ENCODE results near the gene PEX13.

PEX13 gene

DNA sequence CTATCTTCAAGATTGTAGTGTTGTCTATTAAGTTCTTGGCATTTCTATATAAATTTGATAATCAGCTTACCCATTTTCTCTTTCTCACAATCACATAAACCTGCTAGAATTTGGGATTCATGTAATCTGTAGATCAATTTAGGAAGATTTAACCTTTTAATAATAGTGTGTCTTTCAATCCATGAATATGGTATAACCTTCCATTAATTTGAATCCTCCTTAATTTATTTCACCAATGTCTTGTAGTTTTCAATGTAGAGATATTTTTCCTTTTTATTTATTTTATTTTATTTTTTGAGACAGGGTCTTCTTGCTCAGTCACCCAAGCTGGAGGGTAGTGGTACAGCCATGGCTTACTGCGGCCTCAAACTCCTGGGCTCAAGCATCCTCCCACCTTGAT, 68.4 kb downstream of the PEX13 start:
- no peak for DNase-seq

DNA sequence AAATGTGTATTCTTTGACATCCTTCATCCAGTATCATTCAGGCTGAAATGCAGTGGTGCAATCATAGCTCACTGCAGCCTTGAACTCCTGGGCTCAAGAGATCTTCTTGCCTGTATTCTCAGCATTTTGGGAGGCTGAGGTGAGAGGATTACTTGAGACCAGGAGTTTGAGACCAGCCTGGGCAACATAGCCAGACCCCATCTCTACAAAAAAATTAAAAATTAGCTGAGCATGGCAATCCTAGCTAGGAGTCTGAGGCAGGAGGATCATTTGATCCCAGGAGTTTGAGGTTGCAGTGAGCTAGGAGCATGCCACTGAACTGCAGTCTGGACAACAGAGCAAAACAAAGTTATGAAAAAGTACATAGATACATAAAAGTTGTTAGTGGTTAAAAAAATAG, 72.3 kb downstream of the PEX13 start:
- DNase-seq = no peak

DNA sequence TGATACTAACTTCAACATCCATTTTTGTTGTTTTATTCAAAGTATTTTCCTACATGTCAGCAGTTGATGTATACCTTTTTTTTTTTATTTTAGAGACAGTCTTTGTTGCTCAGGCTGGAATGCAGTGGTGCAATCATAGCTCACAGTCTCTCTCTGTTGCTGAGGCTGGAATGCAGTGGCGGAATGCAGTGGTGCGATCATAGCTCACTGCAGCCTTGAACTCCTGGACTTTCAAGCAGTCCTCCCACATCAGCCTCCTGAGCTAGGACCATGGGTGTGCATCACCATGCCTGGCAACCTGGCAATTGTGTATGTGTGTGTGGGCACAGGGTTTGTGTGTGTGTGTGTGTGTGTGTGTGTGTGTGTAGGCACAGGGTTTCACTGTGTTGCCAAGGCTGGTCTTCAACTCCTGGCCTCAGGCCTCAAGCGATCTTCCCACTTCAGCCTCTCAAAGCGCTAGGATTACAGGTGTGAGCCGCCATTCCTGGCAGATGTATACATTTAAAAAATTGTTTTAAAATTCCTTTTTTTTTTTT, 72.9 kb downstream of the PEX13 start:
- no peak for DNase-seq

DNA sequence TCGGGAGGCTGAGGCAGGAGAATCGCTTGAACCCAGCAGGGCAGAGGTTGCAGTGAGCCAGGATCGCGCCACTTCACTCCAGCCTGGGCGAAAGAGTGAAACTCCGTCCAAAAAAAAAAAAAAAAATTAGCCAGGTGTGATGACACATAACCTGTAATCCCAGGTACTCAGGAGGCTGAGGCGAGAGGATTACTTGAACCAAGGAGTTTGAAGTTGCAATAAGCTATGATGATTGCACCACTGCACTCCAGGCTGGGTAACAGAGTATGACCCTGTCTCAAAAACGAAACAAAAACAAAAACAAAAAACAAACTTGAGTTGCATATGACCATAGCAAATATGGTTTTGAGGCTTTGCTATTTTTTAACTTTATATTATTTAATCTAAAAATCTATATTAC, 74.0 kb downstream of the PEX13 start:
- no peak for DNase-seq

DNA sequence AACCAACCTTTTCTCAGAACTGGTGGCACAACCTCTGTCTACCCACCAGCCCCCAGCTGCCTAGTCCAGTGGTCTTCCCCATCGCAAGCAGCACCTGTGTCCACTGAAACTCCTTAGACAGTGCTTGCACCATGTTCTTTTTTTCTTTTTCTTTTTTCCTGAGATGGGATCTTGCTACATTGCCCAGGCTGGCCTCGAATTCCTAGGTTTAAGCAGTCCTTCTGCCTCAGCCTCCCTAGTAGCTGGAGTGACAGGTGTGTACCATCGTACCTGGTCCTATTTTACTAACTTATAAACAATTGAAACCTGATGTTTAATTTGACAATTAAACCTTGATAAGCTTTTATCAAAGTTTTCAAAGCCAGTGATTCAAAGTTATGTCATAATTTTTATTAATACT, 78.9 kb downstream of the PEX13 start:
- no peak for DNase-seq

DNA sequence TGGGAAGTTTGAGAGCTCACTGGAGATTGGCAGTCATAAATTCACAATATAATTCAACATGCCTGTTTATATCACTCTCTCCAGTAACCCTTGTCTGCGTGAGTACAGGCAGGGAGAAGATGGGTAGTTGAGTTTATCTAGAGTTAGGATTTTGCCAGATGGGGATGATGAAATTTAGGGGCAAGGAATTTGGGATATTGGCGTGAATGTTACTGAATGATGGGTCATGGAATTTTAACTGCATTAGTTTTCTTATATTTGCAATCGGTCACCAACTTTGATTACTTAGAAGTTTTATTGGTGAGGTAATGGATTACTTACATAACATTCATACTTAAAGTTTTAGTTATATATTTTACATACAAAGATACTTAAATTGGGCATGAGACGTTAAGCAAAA, 83.3 kb downstream of the PEX13 start:
- no peak for DNase-seq

Measured in activated gamma-delta T cell (primary cell).